Natural killer cell (primary cell): ENCODE data around the gene BACH2. TPM values are rescaled to one million over a fixed set of nuclear protein-coding genes. Genes with fewer than 3 reads are reported as not detected.

Source experiments
- ATAC-seq, 3 donors: fragments of 150-1000 bp in 2 of 3; fragments of 200-7000 bp in 1 of 3; cut with Tn5 transposase; 1 replicate in 1 of 3; 2 replicates in 2 of 3; pipeline ENCODE4 v1.10.0; 2021; ENCODE audit warnings: mild to moderate bottlenecking in 2 of 3, moderate library complexity in 2 of 3
- DNase-seq, 2 donors: peaks; one replicate each; pipeline versions ENCODE4 v3.0.0 to v3.0.0-alpha.2; 2013 to 2021; ENCODE audit warnings: mixed read lengths in 1 of 2
- H3K27ac ChIP-seq: one replicate; pipeline ENCODE4 v1.5.1; 2013; ENCODE audit warnings: mild to moderate bottlenecking, low read length
- H3K27me3 ChIP-seq: one replicate; pipeline ENCODE4 v1.6.1; 2013; ENCODE audit warnings: low read length; ENCODE audit not compliant: control insufficient read depth, insufficient read depth
- H3K36me3 ChIP-seq: one replicate; pipeline ENCODE4 v1.6.1; 2013; ENCODE audit warnings: low read length; ENCODE audit not compliant: control insufficient read depth, insufficient read depth
- H3K4me1 ChIP-seq: one replicate; pipeline ENCODE4 v1.6.1; 2013; ENCODE audit warnings: low read length; ENCODE audit not compliant: control insufficient read depth, insufficient read depth
- H3K4me3 ChIP-seq: one replicate; pipeline ENCODE4 v1.5.1; 2013; ENCODE audit warnings: low read length
- H3K9me3 ChIP-seq: one replicate; pipeline ENCODE4 v1.6.1; 2013; ENCODE audit warnings: low read length; ENCODE audit not compliant: control insufficient read depth, insufficient read depth
- H3K27ac Mint-ChIP-seq, 2 donors: one replicate each; pipeline ENCODE4 v1.8.0; 2022; ENCODE audit warnings: mild to moderate bottlenecking in 2 of 2, mixed read lengths in 2 of 2, moderate library complexity in 1 of 2
- H3K27me3 Mint-ChIP-seq, 2 donors: one replicate each; pipeline ENCODE4 v1.8.0; 2022; ENCODE audit warnings: low read depth in 2 of 2, mixed read lengths in 2 of 2
- H3K36me3 Mint-ChIP-seq: one replicate; pipeline ENCODE4 v1.8.0; 2022; ENCODE audit warnings: mixed read lengths
- H3K4me1 Mint-ChIP-seq, 2 donors: one replicate each; pipeline ENCODE4 v1.8.0; 2022; ENCODE audit warnings: mixed read lengths in 2 of 2
- H3K4me3 Mint-ChIP-seq: one replicate; pipeline ENCODE4 v1.8.0; 2022; ENCODE audit warnings: mild to moderate bottlenecking, moderate library complexity, mixed read lengths
- H3K9me3 Mint-ChIP-seq, 2 donors: one replicate each; pipeline ENCODE4 v1.8.0; 2022; ENCODE audit warnings: mixed read lengths in 2 of 2
- WGBS: methylation state at CpG from one replicate; pipeline ENCODE4 v1.1.7; 2013; ENCODE audit warnings: missing lambda C conversion rate; ENCODE audit not compliant: insufficient coverage; 5-methylcytosine and 5-hydroxymethylcytosine counted together
- intact Hi-C: fragments of 100-400 bp; cut with micrococcal nuclease; formaldehyde crosslinking; loops from one replicate; pipeline ENCODE4 v1.14.2; 2022
- total RNA-seq, 4 donors: library from RNA; stranded (reverse); fragments of 120-200 nt in 1 of 4; gene quantifications; one replicate each; pipeline versions ENCODE4 v1.2.3 to v1.2.4, GENCODE V29; 2013 to 2022
- TF ChIP-seq, protein P1 (sequence below): fragments of 200-600 bp; IDR thresholded peaks from one replicate; pipeline ENCODE4 v1.8.0; 2022; ENCODE audit warnings: antibody characterized with exemption

The BACH2 gene
- total RNA-seq, 3 donors from 2014 or later (not counting 1 experiment from before 2014, with no cell fraction given): 32.1 to 37.8 (median 32.7) TPM

GRCh38 chr6:90049295-90049694 lies 247.3 kb downstream of the BACH2 start:
- 85% methylated on average over 5 of the region's 5 CpGs for WGBS
- Mint-ChIP-seq H3K9me3 (no peaks in the 10 kb centered on the region), H3K4me3 (no peak overlapping the region), H3K27ac (no peak overlapping the region), H3K27me3 (no peaks in the 10 kb centered on the region), H3K4me1 (peaks cover 12 to 17% of the 10 kb centered on the region in 2 donors), H3K36me3 (no peaks in the 10 kb centered on the region)
- TF ChIP-seq, protein P1, sequence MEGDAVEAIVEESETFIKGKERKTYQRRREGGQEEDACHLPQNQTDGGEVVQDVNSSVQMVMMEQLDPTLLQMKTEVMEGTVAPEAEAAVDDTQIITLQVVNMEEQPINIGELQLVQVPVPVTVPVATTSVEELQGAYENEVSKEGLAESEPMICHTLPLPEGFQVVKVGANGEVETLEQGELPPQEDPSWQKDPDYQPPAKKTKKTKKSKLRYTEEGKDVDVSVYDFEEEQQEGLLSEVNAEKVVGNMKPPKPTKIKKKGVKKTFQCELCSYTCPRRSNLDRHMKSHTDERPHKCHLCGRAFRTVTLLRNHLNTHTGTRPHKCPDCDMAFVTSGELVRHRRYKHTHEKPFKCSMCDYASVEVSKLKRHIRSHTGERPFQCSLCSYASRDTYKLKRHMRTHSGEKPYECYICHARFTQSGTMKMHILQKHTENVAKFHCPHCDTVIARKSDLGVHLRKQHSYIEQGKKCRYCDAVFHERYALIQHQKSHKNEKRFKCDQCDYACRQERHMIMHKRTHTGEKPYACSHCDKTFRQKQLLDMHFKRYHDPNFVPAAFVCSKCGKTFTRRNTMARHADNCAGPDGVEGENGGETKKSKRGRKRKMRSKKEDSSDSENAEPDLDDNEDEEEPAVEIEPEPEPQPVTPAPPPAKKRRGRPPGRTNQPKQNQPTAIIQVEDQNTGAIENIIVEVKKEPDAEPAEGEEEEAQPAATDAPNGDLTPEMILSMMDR: no peak
- Histone ChIP-seq H3K27ac (no peak overlapping the region), H3K9me3 (no peaks in the 10 kb centered on the region), H3K4me1 (peaks cover 3% of the 10 kb centered on the region), H3K4me3 (no peak overlapping the region), H3K36me3 (no peaks in the 10 kb centered on the region), H3K27me3 (no peaks in the 10 kb centered on the region)
- DNase-seq (no peak), ATAC-seq (no peak)
- intact Hi-C loops: no loop called here

GRCh38 chr6:90048206-90048967 lies 248.3 kb downstream of the BACH2 start:
- Mint-ChIP-seq H3K4me1 (peaks cover 12% of the 10 kb centered on the region in 2 donors), H3K4me3 (no peak overlapping the region), H3K27me3 (no peaks in the 10 kb centered on the region), H3K9me3 (no peaks in the 10 kb centered on the region), H3K27ac (no peak overlapping the region), H3K36me3 (no peaks in the 10 kb centered on the region)
- ATAC-seq (no peak), DNase-seq (no peak)
- peaks cover 2% of the 10 kb centered on the region for H3K36me3 ChIP-seq
- H3K27me3 ChIP-seq: no peaks in the 10 kb centered on the region
- H3K4me1 ChIP-seq: peaks cover 5% of the 10 kb centered on the region
- TF ChIP-seq, protein P1: no peak
- no peak overlapping the region for H3K27ac ChIP-seq
- no peak overlapping the region for H3K4me3 ChIP-seq
- no peaks in the 10 kb centered on the region for H3K9me3 ChIP-seq
- 85% methylated on average over 2 of the region's 2 CpGs for WGBS
- intact Hi-C loops: no loop called here

GRCh38 chr6:90045535-90045934 lies 251.1 kb downstream of the BACH2 start:
- H3K4me1 Mint-ChIP-seq: peaks cover 7 to 12% of the 10 kb centered on the region in 2 donors
- Histone ChIP-seq H3K4me1 (peaks cover 5% of the 10 kb centered on the region), H3K27ac (no peak overlapping the region), H3K4me3 (no peak overlapping the region), H3K27me3 (no peaks in the 10 kb centered on the region), H3K36me3 (peaks cover 2% of the 10 kb centered on the region), H3K9me3 (no peaks in the 10 kb centered on the region)
- no peaks in the 10 kb centered on the region for H3K9me3 Mint-ChIP-seq
- TF ChIP-seq, protein P1: no peak
- intact Hi-C loops: no loop called here
- no peak overlapping the region for H3K27ac Mint-ChIP-seq
- no peak for ATAC-seq
- no peak overlapping the region for H3K4me3 Mint-ChIP-seq
- H3K27me3 Mint-ChIP-seq: no peaks in the 10 kb centered on the region
- WGBS: no CpG with 5 or more reads among the region's 2 CpGs
- no peak for DNase-seq
- H3K36me3 Mint-ChIP-seq: no peaks in the 10 kb centered on the region
